HG03457 (cell line): Measurements from ENCODE around the gene KLK1.

Source experiments
- ATAC-seq: cut with Tn5 transposase; IDR thresholded peaks from one replicate; pipeline ENCODE4 v1.9.1; 2021; ENCODE audit warnings: moderate number of reproducible peaks; ENCODE audit not compliant: unreplicated experiment

The KLK1 gene

GRCh38 chr19:50836543-50837195 is 13.1 kb upstream of the KLK1 start:
- ATAC-seq, result no peak

- no peak for ATAC-seq
Measured at GRCh38 chr19:50835785-50836542, 12.4 kb upstream of the KLK1 start.

- ATAC-seq, result no peak
Measured at GRCh38 chr19:50835103-50835784, 11.7 kb upstream of the KLK1 start.

DNA sequence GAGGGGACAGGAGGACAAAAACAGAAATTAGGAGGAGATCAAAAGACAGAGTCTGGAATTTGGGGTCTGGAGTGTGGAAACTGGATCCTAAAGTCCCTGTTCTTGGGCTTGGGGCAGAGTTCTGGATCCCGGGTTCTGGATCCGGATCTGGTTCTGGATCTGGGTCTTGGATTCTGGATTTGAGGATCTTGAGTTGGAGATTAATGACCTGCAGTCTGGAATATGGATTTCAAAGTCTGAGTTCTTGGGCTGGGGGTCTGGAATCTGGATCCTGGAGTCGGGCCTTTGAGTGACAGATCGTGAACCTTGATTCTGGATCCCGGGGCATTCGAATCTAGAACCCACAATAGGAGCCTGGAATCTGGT is 10.2 kb upstream of the KLK1 start:
- no peak for ATAC-seq

DNA sequence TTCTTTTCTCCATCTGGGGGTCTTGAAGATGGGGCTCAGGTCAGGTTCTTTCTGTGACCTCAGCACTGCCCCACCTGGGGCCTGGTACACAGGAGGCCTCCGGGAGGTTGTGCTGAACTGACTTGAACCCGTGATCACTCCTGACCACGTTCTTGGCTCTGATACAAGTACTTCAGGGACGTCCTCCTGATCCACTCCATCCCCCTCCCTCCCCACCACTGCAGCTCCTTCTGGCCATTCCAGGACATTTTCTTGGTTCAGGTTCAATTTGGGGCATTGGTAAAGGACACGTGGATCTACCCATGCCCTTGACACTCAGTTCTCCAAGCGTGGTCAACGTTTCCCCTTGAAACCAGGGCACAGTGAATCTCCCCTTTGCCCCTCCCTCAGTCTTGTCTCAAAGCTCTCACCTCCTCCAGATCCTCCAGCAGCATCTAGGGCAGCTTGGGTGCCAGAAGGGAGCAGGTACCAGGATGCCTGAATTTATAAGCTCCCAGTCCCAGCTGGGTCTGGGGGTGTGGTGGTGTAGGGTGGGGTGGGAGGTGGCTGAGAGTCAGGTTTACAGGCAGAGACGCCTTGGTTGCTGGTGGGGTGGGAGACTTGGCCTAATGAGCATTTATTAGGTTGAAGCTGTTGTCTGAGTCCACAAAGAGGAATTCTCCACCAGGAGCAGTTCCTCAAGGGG is 9.7 kb upstream of the KLK1 start, which contains the start of gene KLK15:
KLK15 (minus strand) TSS at position 458 of the 685 bp plus-strand sequence. CDS start 2,082 bp downstream, outside the sequence.
- ATAC-seq, result no peak

DNA sequence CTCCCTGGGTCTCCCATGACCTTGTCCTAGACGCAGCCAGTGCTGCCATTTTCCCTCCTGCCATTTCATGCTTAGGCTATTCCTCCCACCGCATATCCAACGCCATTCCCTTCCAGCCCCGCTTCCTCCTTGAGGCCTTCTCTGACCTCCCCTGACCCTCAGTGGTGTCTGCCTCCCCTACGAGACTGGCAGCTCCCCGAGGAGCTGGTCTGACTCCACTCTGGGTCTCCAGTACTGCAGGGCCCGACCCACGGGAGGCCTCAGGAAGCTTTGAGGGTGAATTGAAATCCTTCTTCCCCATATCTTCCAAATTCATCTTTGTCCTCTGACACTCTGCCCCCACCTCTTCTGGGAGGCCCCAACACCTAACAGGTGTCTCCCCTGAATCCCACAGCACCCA is 9.1 kb upstream of the KLK1 start:
- ATAC-seq, result no peak

DNA sequence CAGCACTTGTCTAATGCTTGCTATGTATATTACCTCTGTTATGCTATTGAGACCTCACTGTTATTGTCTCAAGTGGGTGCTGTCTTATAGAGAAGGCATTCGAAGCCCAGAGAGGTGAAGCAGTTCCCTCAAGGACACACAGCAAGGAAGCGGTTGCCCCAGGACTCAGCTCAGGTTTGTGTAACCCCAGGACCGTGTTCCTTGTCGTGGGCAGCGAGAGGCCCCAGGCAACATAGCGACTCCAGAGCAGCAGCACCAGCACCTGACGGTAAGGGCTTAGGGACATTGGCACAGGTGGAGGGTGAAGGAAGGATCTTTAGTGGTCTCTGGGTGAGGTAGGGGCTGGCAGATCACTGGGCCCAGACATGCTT is 7.4 kb upstream of the KLK1 start:
- ATAC-seq, result no peak

DNA sequence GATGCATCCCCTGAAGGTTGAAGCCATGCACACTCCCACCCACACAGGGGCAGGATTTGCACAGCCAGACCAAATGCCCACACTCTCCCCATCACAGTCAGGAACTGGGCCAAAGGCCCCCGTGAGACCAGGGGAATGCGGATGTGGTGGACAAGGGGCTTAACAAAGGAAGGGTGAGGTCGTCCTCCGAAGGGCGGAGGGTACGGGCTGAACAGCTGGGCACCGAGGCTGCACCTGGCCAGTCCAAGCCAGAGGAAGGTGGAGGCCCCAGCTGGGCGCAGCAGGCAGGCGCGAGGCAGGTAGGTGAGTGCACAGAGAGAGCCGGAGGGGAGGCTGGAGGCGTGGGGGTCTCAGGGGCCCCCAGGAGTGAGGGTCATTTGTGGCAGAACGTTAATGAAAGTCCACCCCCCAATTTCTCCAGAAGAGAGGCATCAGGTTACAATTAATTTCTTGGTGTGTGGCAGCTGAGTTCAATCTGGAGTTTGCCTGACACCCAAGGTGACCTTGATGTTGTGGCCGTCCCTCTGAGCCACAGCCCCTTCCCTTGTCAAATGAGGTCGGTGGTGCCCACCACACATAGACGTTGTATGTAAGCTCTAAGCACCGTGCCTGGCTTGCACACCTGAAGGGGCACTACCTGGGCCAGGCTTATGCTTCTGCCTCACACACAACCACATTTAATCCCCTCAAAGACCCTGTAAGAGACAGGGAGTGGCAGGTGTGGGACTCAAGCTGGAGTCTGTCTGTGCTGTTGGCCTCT is 6.9 kb upstream of the KLK1 start:
- no peak for ATAC-seq

- no peak for ATAC-seq
Measured at GRCh38 chr19:50829801-50830200, 6.2 kb upstream of the KLK1 start.

- no peak for ATAC-seq
Measured at GRCh38 chr19:50827476-50827875, 3.9 kb upstream of the KLK1 start.

GRCh38 chr19:50826492-50827240 is 3.1 kb upstream of the KLK1 start:
- ATAC-seq, result no peak

DNA sequence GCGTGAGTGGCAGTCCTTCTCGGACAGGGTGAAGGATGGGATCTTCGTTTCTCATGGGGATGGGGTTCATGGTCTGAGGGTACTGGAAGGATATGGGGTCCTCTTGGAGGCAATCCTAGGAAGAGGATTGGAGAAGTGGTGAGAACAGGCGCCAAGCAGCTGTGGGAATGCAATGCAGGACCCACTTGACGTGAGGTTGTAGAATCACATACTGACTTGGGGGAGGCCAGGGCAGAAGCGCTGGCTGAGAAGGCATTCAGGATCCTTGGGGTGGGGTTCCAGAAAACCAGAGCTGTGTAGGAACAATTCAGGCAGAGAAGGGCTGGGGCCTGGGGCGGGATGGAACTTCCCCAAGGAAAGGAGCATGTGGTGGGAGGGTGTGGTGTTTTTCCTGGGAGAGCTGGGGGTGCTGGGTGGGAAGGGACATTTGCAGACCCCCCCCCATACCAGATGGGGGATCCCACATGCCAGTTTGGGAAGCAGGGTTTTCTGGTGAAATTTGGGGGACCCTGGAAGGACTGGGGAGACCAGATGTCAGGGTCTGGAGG is 852 bp downstream of the KLK1 start:
- ATAC-seq, result no peak

GRCh38 chr19:50821622-50822021 is 2.0 kb downstream of the KLK1 start:
- no peak for ATAC-seq

DNA sequence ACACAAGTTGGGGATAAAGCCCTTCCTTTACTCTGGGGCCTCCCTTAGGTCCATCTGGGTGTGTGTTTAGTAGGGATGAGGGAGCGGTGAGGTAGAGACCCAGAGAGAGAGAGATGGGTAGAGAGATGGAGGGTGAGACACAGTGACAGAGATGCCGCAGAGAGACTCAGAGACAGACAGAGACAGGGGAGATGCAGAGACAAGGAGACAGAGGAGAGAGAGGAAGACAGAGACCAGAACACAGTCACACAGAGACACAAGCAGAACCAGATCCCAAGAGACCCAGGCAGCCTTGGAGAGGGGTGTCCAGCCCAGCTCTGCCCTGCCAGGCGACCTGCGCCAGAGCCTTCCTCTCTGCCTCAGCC is 2.4 kb downstream of the KLK1 start:
- ATAC-seq, result no peak

DNA sequence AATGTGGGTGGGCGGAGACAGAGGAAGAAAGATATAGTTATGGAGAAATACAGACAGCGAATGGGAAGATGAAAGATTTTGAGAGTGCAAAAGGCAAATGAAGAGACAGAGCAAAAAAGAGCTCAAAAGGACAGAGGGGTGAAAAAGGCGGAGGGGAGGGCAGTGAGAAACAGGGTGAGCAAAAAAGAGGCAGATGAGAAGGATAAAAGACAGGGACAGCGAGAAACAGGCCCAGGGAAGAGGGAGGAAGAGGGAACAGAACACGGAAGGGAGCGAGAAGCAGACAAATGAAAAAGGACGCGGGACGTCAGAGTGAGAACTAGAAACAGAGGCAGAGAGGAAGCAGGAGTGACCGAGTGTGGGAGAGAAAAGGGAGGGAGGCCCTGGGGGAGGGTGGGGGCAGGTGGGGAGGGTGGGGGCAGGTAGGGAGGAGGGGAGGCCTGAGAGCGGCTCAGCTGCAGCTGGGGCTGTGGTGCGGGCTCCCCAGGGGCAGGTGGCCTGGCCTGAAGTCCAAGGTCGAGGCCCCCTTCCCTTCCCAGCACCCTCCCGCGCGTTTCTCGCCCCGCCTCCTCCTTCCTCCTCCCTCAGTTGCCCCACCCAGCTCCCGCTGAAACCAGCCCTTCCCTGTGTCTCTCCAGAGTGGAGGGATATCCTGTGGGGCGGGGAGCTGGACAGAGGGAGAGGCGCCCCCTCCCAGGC is 2.9 kb downstream of the KLK1 start:
- no peak for ATAC-seq

- no peak for ATAC-seq
Measured at GRCh38 chr19:50820086-50820485, 3.5 kb downstream of the KLK1 start.

- ATAC-seq, result no peak
Measured at GRCh38 chr19:50819636-50820035, 4.0 kb downstream of the KLK1 start.

DNA sequence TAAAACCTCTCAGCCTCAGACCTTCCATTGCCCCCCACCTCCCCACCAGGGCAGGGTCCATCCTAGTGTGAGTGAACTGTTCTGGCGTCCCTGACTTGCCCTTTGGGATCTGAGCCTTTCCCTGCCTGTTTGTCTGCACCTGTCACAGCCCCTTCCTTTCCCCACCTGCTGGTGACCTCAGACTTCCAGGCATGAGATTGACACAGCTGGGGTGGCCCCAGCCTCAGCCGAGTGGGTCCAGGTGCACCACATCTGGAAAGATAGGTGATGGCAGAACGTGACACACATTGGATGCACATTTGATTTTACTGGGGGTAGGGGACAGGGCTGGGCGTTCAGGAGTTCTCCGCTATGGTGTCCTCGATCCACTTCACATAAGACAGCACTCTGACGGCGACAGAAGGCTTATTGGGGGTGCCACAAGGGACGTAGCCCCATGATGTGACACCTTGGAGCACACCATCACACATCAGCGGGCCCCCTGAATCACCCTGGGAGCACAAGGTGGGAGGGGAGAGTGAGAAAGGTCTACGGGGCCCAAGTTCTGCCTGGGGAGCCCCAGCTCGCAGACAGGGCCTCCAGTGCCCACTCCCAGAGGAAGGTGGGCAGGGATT is 4.6 kb downstream of the KLK1 start:
- ATAC-seq, result no peak
